Choroid plexus epithelial cell (primary cell): ENCODE data around the gene IMPDH1.

Experiments
- DNase-seq: peaks from one replicate; pipeline ENCODE4 v3.0.0-alpha.2; 2010; ENCODE audit warnings: low read depth
- H3K4me3 ChIP-seq: 2 replicates; pipeline ENCODE4 v1.5.1; 2011; ENCODE audit warnings: low read depth, mild to moderate bottlenecking, control low read depth, low read length, moderate library complexity
- TF ChIP-seq, protein P1 (sequence below): conservative IDR thresholded peaks from 2 replicates; pipeline ENCODE4 v1.5.1; 2011; ENCODE audit warnings: low read depth, mild to moderate bottlenecking, control low read depth, inconsistent platforms, low read length, moderate library complexity

IMPDH1 gene

GRCh38 chr7:128388145-128388485 is 21.7 kb downstream of the IMPDH1 start:
- H3K4me3 ChIP-seq, result no peak overlapping the region
- TF ChIP-seq, protein P1, sequence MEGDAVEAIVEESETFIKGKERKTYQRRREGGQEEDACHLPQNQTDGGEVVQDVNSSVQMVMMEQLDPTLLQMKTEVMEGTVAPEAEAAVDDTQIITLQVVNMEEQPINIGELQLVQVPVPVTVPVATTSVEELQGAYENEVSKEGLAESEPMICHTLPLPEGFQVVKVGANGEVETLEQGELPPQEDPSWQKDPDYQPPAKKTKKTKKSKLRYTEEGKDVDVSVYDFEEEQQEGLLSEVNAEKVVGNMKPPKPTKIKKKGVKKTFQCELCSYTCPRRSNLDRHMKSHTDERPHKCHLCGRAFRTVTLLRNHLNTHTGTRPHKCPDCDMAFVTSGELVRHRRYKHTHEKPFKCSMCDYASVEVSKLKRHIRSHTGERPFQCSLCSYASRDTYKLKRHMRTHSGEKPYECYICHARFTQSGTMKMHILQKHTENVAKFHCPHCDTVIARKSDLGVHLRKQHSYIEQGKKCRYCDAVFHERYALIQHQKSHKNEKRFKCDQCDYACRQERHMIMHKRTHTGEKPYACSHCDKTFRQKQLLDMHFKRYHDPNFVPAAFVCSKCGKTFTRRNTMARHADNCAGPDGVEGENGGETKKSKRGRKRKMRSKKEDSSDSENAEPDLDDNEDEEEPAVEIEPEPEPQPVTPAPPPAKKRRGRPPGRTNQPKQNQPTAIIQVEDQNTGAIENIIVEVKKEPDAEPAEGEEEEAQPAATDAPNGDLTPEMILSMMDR, result no peak

DNA sequence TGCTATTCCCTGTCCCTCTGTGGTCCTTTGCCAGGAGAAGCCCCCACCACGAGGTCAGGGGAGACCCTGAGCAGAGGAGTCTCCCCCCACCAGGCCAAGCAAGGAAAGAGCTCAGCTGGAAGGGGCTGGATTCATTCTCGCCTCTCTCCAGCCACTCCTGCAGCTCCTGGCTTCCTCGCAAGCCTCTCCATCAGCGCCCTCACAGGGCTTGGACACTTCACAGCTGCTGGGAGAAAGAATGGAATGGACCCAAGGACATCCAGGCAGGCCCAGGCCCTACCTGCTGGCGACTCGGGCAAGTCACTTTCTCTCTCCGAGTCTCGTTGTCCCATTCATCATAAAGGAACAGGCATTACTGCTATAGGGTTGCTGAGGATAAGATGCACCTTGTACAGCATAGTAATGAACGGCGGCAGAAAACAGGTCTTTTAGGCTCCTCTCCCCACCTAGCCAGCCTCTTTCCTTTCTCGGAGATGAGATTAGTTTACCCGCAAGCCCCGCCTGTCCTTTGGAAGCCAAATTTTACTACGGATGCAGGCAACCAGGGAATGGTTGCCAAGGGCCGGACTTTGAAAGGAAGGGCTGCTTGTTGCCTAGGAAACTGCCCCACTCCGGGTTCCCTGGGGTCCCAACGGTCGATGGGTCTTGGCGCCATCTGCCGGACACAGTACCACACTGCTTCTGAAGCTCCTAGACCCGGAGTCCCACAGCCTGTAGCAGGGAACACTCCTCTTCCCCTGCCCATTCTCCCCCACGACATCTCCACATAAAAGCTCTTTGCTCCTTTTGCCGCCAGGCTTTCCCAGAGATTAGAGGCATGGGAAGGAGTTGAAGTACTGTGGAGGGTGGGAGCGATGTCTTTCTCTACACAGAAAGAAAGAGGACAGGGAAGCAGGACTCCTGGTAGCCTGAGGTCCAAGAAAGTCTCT is 22.3 kb downstream of the IMPDH1 start:
- TF ChIP-seq, protein P1, result peak; percentile 91
- H3K4me3 ChIP-seq, result no peak overlapping the region
- DNase-seq, result peak; percentile 79

More at GRCh38 chr7:128388145-128388485, 21.7 kb downstream of the IMPDH1 start:
- DNase-seq, result no peak

- DNase-seq, result peak; percentile 28
- TF ChIP-seq, protein P1, result no peak
- H3K4me3 ChIP-seq, result no peak overlapping the region
Observed at GRCh38 chr7:128385988-128386925, 23.5 kb downstream of the IMPDH1 start.

- no peak overlapping the region for H3K4me3 ChIP-seq
- TF ChIP-seq, protein P1, result no peak
- DNase-seq, result no peak
Observed at GRCh38 chr7:128384726-128385125, 25.1 kb downstream of the IMPDH1 start.

DNA sequence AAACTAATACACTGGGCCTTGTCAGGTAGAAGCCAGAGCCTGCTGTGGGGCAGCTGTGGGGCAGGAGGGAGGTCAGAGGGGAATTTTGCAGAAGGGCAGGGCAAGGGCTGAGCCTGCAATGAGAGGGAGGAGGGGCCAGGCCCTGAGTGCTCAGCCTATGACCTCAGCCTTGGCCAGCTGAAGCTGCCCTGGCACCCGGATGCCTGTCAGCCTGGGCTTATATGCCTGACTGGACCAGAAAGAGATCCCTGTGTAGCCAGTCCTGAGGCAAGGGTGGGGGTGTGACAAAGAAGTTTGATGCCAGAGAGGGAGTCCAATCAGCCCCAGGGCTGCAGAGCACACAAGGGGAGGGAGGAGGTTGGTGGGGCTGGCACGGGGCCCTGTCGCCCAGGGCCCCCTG is 26.0 kb downstream of the IMPDH1 start:
- H3K4me3 ChIP-seq, result no peak overlapping the region
- no peak for DNase-seq

GRCh38 chr7:128381161-128381821 is 28.5 kb downstream of the IMPDH1 start:
- DNase-seq, result no peak
- TF ChIP-seq, protein P1, result peak; percentile 62
- H3K4me3 ChIP-seq, result no peak overlapping the region

More for the DNA sequence above, 26.0 kb downstream of the IMPDH1 start:
- TF ChIP-seq, protein P1, result no peak
